A673 (cell line): ENCODE measurements around the gene MGP. TPM values are rescaled to one million over a fixed set of nuclear protein-coding genes. Genes with fewer than 3 reads are reported as not detected.

Experiments
- BruUV-seq: library from RNA; stranded (reverse); fragments of 400-500 nt; replicated peaks from 2 replicates; lab custom pipeline; 2021; lab: Mats Ljungman, UMichigan
- CTCF ChIA-PET: fragments of 300-600 bp; sonication (Branson Sonifier 250); formaldehyde crosslinking; loops from one replicate; lab custom pipeline; 2022; ENCODE audit warnings: antibody characterized with exemption; lab: Charles Lee
- POLR2A ChIA-PET: fragments of 300-600 bp; sonication (Branson Sonifier 250); formaldehyde crosslinking; loops from one replicate; lab custom pipeline; 2022; ENCODE audit warnings: antibody characterized with exemption; ENCODE audit not compliant: low non-redundant PET; lab: Charles Lee
- DNase-seq: peaks from one replicate; pipeline ENCODE4 v3.0.0-alpha.2; 2015; ENCODE audit warnings: low spot score
- H3K27ac ChIP-seq: fragments of 200-600 bp; sonication (generic); 2 replicates; pipeline ENCODE4 v1.5.1; 2016; ENCODE audit warnings: mixed run types, low read depth, mild to moderate bottlenecking, mixed read lengths, antibody characterized with exemption, low read length; ENCODE audit not compliant: poor library complexity, severe bottlenecking
- H3K27me3 ChIP-seq: fragments of 200-600 bp; sonication (generic); replicated peaks from 2 replicates; pipeline ENCODE4 v1.6.1; 2017; ENCODE audit warnings: mixed run types, low read depth, mild to moderate bottlenecking, mixed read lengths, antibody characterized with exemption, low read length; ENCODE audit not compliant: insufficient read depth, poor library complexity
- H3K36me3 ChIP-seq: fragments of 200-600 bp; sonication (generic); 2 replicates; pipeline ENCODE4 v1.6.1; 2016; ENCODE audit warnings: mixed run types, mild to moderate bottlenecking, mixed read lengths, antibody characterized with exemption, low read length; ENCODE audit not compliant: insufficient read depth, poor library complexity, severe bottlenecking
- H3K4me1 ChIP-seq: fragments of 200-600 bp; sonication (generic); 2 replicates; pipeline ENCODE4 v1.6.1; 2017; ENCODE audit warnings: mixed run types, mild to moderate bottlenecking, mixed read lengths, antibody characterized with exemption, low read length; ENCODE audit not compliant: insufficient read depth, poor library complexity, severe bottlenecking
- H3K4me3 ChIP-seq: fragments of 200-600 bp; sonication (generic); 2 replicates; pipeline ENCODE4 v1.5.1; 2016; ENCODE audit warnings: low read depth, mixed run types, mild to moderate bottlenecking, mixed read lengths, low read length; ENCODE audit not compliant: poor library complexity, severe bottlenecking
- H3K9me3 ChIP-seq: fragments of 200-600 bp; sonication (generic); 2 replicates; pipeline ENCODE4 v1.6.1; 2016; ENCODE audit warnings: mixed run types, low read depth, mild to moderate bottlenecking, mixed read lengths, antibody characterized with exemption, low read length; ENCODE audit not compliant: poor library complexity, severe bottlenecking
- CTCF ChIP-seq: fragments of 300-800, 200-600 bp; sonication (generic); conservative IDR thresholded peaks from 2 replicates; pipeline ENCODE4 v1.5.1; 2017; ENCODE audit warnings: low read depth, mild to moderate bottlenecking, antibody characterized with exemption, low read length, moderate library complexity, mixed read lengths
- EZH2 ChIP-seq: fragments of 200-600 bp; sonication (generic); IDR thresholded peaks from 2 replicates; pipeline ENCODE4 v1.6.1; 2017; ENCODE audit warnings: borderline replicate concordance, low read depth, mild to moderate bottlenecking, mixed read lengths, antibody characterized with exemption, low read length; ENCODE audit not compliant: poor library complexity, severe bottlenecking
- intact Hi-C: fragments of 100-400 bp; cut with micrococcal nuclease; formaldehyde crosslinking; loops from one replicate; pipeline ENCODE4 v1.10.0; 2022; ENCODE audit not compliant: unreplicated experiment
- total RNA-seq: library from RNA; stranded (reverse); gene quantifications from 2 replicates; pipeline ENCODE4 v1.2.3, GENCODE V29; 2021

Gene MGP
- total RNA-seq, 1 experiment from 2014 or later, result not detected

DNA sequence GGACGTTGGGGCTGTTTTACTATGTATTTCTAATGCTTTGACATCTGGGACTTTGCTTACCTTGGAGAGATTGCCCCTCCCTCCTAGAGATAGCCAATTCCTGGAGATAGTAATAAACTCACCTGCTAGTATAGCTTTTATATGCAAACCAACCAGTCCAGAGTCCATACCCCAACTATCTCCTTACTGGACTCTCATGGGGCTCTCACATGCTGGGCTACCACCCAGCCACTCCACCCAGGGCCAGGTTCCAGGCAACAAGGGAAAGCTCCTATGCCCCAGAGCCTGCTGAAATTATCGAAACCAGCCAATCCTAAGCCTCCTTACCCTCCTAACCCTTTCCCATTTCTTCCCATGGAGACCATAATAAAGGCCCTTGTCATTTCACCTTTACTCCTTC, 25.5 kb upstream of the MGP start:
- CTCF ChIA-PET, result no interaction called here
- intact Hi-C loops, result no loop called here
- no TSS peak for BruUV-seq

GRCh38 chr12:14910090-14910915, 24.6 kb upstream of the MGP start:
- no peak overlapping the region for H3K27ac ChIP-seq
- H3K36me3 ChIP-seq, result no peaks in the 10 kb centered on the region
- H3K4me3 ChIP-seq, result no peak overlapping the region
- H3K4me1 ChIP-seq, result no peaks in the 10 kb centered on the region
- intact Hi-C loops, result no loop called here
- DNase-seq, result no peak
- no peaks in the 10 kb centered on the region for H3K27me3 ChIP-seq
- ChIA-PET CTCF (no interaction called here), POLR2A (no interaction called here)
- no TSS peak for BruUV-seq
- H3K9me3 ChIP-seq, result no peaks in the 10 kb centered on the region
- TF ChIP-seq CTCF, result no peak
- no peak for TF ChIP-seq EZH2

More for the DNA sequence above, 25.5 kb upstream of the MGP start:
- no peaks in the 10 kb centered on the region for H3K27me3 ChIP-seq
- DNase-seq, result no peak
- H3K4me1 ChIP-seq, result no peaks in the 10 kb centered on the region
- H3K27ac ChIP-seq, result no peak overlapping the region
- H3K36me3 ChIP-seq, result no peaks in the 10 kb centered on the region
- no peaks in the 10 kb centered on the region for H3K9me3 ChIP-seq
- POLR2A ChIA-PET, result no interaction called here
- H3K4me3 ChIP-seq, result no peak overlapping the region
- no peak for TF ChIP-seq CTCF
- no peak for TF ChIP-seq EZH2

DNA sequence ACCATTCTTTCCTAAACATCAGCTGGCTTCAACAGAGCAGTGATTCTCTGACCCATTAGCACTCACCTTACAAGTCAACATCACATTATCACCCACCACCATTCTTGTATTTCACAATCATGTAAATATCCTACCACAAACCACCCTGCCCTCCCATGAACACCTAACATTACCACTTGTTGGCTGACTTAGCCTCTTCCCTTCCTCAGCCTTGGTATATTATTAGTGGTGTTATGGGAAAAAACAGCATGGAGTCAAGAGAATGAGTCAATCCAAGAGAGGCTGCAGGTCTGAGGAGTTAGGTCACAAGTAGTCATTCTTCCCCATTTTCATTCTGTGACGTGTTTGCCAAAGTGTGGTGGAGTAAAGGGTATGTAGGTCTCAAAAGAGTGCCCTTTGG, 22.3 kb upstream of the MGP start:
- intact Hi-C loops, result no loop called here
- DNase-seq, result no peak
- no peak for TF ChIP-seq EZH2
- no peak for TF ChIP-seq CTCF
- no TSS peak for BruUV-seq
- no peaks in the 10 kb centered on the region for H3K27me3 ChIP-seq
- ChIA-PET POLR2A (no interaction called here), CTCF (no interaction called here)
- H3K4me3 ChIP-seq, result no peak overlapping the region
- no peaks in the 10 kb centered on the region for H3K36me3 ChIP-seq
- H3K9me3 ChIP-seq, result no peaks in the 10 kb centered on the region
- H3K27ac ChIP-seq, result no peak overlapping the region
- peaks cover 5% of the 10 kb centered on the region for H3K4me1 ChIP-seq
